Mucosa of rectum (tissue), 2 donors: ENCODE measurements around the gene CAP1.
A peak's percentile ranks its signal among the peaks of the same experiment; 100 is the strongest.

Source experiments
- H3K27ac ChIP-seq, 2 donors: one replicate each; pipeline ENCODE4 v1.7.0; 2013; ENCODE audit warnings: inconsistent platforms in 2 of 2, low read depth in 2 of 2, low read length in 2 of 2
- H3K27me3 ChIP-seq, 2 donors: one replicate each; pipeline ENCODE4 v1.7.0; 2013; ENCODE audit warnings: low read length in 2 of 2; ENCODE audit not compliant: control insufficient read depth in 2 of 2, insufficient read depth in 2 of 2
- H3K36me3 ChIP-seq, 2 donors: one replicate each; pipeline ENCODE4 v1.7.0; 2013; ENCODE audit warnings: low read length in 2 of 2; ENCODE audit not compliant: control insufficient read depth in 2 of 2, insufficient read depth in 2 of 2
- H3K4me1 ChIP-seq, 2 donors: one replicate each; pipeline ENCODE4 v1.7.0; 2013; ENCODE audit warnings: low read length in 2 of 2, mild to moderate bottlenecking in 1 of 2; ENCODE audit not compliant: control insufficient read depth in 2 of 2, insufficient read depth in 2 of 2
- H3K4me3 ChIP-seq, 2 donors: one replicate each; pipeline ENCODE4 v1.7.0; 2013; ENCODE audit warnings: low read length in 2 of 2
- H3K9ac ChIP-seq, 2 donors: one replicate each; pipeline ENCODE4 v1.7.0; 2013; ENCODE audit warnings: low read length in 2 of 2, low read depth in 1 of 2, mild to moderate bottlenecking in 1 of 2
- H3K9me3 ChIP-seq, 2 donors: one replicate each; pipeline ENCODE4 v1.7.0; 2013; ENCODE audit warnings: low read length in 2 of 2; ENCODE audit not compliant: control insufficient read depth in 2 of 2
- donor health status: healthy.
- donor health status: Normal muscosa, but diverticular disease.

CAP1 gene

DNA sequence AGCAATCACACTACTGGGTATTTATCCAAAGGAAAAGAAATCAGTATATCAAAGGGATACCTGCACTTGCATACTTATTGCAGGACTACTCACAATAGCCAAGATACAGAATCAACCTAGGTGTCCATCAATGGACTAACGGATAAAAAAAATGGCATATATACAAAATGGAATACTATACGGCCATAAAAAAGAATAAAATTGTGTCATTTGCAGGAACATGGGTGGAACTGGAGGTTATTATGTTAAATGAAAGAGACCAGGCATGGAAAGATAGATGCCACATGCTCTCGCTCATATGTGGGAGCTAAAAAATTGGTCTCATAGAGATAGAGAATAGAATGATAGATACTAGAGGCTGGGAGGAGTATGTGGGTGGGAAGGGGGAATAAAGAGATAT lies 29.3 kb upstream of the CAP1 start:
- Histone ChIP-seq H3K9me3 (no peaks in the 10 kb centered on the region), H3K27ac (no peak overlapping the region), H3K27me3 (no peaks in the 10 kb centered on the region), H3K4me3 (no peak overlapping the region), H3K4me1 (peaks cover 0 to 2% of the 10 kb centered on the region in 2 donors), H3K36me3 (no peaks in the 10 kb centered on the region), H3K9ac (no peak overlapping the region)

DNA sequence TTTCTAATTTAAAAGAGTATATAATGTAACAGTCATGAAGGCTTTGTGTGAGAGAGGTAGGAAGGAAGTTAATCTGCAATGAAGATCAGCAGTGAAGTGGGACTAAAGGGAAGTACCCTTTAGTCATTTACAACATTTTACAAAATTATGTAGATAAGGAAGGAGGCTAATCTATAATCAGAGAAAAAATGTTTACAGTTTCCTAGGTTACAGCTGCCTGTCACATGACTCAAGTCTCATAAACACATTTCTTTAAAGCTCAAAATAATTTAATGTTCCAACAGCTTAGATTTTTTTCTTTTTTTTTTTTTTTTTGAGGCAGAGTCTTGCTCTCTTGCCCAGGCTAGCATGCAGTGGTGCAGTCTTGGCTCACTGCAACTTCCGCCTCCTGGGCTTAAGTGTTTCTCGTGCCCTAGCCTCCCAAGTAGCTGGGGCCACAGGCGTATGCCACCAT lies 26.2 kb upstream of the CAP1 start:
- H3K27me3 ChIP-seq: no peaks in the 10 kb centered on the region
- no peak overlapping the region for H3K9ac ChIP-seq
- H3K9me3 ChIP-seq: no peaks in the 10 kb centered on the region
- H3K36me3 ChIP-seq: no peaks in the 10 kb centered on the region
- H3K4me3 ChIP-seq: no peak overlapping the region
- H3K27ac ChIP-seq: no peak overlapping the region
- H3K4me1 ChIP-seq: peaks cover 0 to 2% of the 10 kb centered on the region in 2 donors

DNA sequence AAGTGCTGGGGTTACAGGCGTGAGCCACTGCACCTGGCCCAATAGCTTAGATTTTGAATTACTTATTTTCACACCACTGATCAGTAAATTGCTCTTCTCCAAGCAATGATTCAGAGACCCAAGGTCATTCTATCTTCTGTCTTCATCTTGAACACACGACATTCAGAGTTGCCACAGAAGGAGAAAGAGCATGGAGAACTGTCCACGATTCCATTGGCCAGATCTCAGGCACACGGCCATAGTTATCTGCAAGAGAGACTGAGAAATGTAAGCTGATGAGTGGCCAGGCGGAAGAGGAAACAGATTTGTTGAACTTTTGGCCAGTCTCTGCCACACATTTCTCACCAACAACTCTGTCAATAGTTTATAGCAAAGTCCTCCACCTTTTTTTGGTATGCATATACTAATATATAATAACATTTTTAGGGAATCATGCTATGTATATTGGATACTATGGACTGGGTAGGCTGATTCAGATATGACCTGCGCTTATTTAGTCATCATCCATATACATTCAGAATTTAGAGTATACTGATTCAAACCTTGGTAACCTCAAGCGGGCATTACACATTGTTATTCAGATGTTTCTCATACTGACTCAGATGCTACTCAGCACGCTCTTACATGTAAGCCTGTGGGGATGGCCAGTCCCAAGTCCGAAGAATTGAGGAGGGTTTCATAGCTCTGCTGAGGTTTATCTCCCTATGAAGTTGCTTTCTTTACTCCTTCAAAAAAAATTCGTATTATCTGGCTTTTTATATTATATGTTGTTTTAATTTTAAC lies 25.5 kb upstream of the CAP1 start:
- no peak overlapping the region for H3K4me3 ChIP-seq
- no peaks in the 10 kb centered on the region for H3K9me3 ChIP-seq
- no peak overlapping the region for H3K27ac ChIP-seq
- peaks cover 0 to 2% of the 10 kb centered on the region in 2 donors for H3K4me1 ChIP-seq
- no peak overlapping the region for H3K9ac ChIP-seq
- no peaks in the 10 kb centered on the region for H3K36me3 ChIP-seq
- no peaks in the 10 kb centered on the region for H3K27me3 ChIP-seq

DNA sequence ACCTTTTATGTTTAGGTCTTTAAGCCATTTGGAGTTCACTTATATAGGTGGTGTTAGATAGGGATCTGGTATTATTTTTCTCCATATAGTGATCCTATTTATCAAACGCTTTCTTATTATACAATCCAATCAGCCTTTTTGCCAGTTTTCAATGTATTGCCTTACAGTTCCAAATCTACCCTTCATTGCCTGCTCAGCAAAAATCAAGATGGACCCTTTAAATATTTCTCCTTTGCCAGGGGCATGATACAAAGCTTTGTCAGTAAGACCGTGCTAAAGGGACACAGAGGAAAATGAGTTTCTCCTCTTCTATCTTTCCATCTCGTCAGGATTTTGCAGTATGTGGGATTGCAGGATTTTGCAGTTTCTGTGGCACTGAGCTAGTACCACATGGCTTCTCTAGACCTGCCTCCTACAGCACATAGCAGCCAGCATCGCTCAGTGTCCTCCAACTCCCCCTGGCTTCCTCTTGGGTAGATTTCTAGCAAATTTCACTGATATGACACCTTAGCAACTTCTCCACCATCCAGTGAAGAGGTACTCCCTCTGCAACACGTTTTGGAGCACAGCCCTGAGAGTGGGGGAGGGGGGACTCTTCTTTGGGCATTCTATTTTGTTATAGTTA lies 22.5 kb upstream of the CAP1 start:
- Histone ChIP-seq H3K9ac (no peak overlapping the region), H3K9me3 (no peaks in the 10 kb centered on the region), H3K27ac (no peak overlapping the region), H3K36me3 (no peaks in the 10 kb centered on the region), H3K4me1 (peaks cover 0 to 2% of the 10 kb centered on the region in 2 donors), H3K4me3 (no peak overlapping the region), H3K27me3 (no peaks in the 10 kb centered on the region)

DNA sequence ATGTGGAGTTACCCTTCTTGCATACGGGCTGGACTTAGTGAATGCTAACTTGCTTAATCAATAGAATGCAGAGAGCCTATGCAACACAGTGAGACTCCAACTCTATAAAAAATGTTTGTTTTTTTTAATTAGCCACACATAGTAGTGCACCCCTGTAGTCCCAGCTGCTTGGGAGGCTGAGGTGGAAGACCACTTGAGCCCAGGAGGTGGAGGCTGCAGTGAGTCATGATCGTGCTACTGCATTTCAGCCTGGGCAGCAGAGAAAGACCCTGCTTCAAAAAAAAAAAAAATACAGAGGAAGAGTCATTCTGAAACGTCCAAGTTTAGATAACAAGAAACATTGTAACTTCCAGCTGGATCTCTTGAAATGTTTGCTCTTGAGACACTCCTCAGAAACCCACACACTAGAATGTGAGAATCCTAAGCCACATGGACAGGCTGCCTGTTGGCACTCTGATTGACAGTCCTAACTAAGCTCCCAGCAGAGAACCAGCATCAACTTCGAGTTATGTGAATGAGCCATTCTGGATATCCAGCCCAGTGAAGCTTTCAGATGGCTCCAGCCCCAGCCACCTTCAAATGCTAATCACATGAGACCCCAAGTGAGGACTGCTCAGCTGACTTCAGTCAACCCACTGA lies 20.0 kb upstream of the CAP1 start:
- H3K4me1 ChIP-seq: no peaks in the 10 kb centered on the region
- no peak overlapping the region for H3K4me3 ChIP-seq
- H3K27ac ChIP-seq: no peak overlapping the region
- H3K27me3 ChIP-seq: no peaks in the 10 kb centered on the region
- no peaks in the 10 kb centered on the region for H3K9me3 ChIP-seq
- no peak overlapping the region for H3K9ac ChIP-seq
- no peaks in the 10 kb centered on the region for H3K36me3 ChIP-seq

DNA sequence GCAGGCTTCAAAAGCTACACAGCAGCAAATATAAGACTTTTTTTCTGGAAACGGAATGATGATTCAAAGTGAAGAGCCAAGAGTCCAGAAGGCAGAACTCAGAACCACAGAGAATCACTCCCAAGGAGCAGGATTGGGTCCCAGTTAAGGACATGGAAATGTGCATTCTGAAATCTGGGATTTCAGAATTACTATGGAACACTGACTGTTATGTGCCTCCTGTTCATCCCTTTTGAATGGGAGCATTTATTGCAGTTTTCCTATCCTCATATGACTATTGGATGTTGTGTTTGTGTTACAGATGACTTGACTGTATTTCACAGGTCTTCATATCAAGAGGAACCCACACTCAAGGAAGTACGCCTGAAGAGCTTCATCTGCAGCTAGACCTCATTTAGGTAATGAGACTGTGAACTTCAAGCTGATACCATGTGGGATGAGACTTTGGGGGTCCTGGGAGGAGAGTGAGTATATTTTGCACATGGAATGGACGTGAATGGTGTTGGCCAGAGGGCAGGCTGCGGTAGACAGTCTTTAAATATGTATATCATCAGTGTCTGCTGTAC lies 17.1 kb upstream of the CAP1 start:
- H3K9me3 ChIP-seq: peaks cover 0 to 4% of the 10 kb centered on the region in 2 donors
- H3K4me1 ChIP-seq: peaks cover 0 to 3% of the 10 kb centered on the region in 2 donors
- no peak overlapping the region for H3K4me3 ChIP-seq
- H3K36me3 ChIP-seq: no peaks in the 10 kb centered on the region
- H3K27me3 ChIP-seq: no peaks in the 10 kb centered on the region
- H3K27ac ChIP-seq: no peak overlapping the region
- no peak overlapping the region for H3K9ac ChIP-seq

DNA sequence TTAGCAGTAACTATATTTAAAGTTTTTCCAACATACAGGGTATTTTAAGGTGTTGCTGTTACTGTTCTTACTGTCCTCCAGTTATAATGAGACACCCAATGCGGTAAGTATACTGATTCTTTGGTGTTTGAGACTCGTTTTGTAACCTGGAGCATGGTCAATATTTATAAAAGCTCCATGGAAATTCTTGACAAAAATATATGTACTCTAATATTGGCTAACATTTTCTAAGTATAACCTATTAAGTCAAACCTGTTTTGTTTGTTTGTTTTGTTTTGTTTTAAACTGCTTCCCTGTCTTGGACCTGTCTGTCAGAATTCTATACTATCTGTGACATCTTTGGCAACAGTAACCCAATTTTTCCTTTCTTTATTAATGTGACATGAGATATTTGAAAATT lies 15.9 kb upstream of the CAP1 start:
- Histone ChIP-seq H3K4me3 (no peak overlapping the region), H3K36me3 (no peaks in the 10 kb centered on the region), H3K27me3 (no peaks in the 10 kb centered on the region), H3K9ac (no peak overlapping the region), H3K4me1 (peaks cover 2 to 6% of the 10 kb centered on the region in 2 donors), H3K9me3 (peaks cover 0 to 4% of the 10 kb centered on the region in 2 donors), H3K27ac (no peak overlapping the region)

DNA sequence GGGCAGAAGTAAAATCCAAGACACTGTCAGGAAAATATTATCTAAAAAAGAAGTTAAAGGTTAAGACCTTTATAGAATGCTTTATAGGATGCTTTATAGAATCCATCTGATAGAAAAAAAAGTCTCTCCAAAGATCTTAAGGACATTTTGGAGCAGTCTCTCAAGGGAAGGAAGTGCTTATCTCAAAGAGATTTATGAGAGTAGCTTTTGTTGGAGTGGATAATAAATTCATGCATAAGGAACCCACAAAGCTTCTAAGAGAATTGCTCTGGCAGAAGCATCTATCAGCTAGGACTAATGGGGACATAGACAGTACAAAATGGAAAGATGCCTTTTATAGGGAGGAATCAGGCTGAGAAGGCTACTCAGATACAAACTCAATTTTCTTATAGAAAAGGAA lies 12.9 kb upstream of the CAP1 start:
- no peaks in the 10 kb centered on the region for H3K36me3 ChIP-seq
- no peak overlapping the region for H3K27ac ChIP-seq
- H3K27me3 ChIP-seq: no peaks in the 10 kb centered on the region
- H3K9me3 ChIP-seq: peaks cover 0 to 4% of the 10 kb centered on the region in 2 donors
- peaks cover 11 to 17% of the 10 kb centered on the region in 2 donors for H3K4me1 ChIP-seq
- no peak overlapping the region for H3K4me3 ChIP-seq
- H3K9ac ChIP-seq: no peak overlapping the region

DNA sequence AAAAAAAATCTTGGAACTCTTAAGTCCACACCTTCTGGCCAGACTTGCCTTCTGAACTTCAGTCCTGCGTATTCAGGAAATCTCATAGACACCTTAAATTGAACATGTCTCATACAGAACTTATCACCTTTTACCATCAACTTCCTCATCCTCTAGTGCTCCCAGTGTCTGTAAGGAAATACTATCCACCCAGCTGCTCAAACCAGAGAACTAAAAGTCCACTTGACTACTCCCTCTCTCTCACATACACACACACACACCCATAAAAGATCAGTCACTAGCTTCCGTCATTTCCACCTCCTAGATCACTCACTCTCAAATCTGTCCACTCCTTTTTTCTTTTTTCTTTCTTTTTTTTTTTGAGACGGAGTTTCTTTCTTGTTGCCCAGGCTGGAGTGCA lies 10.9 kb upstream of the CAP1 start:
- Histone ChIP-seq H3K27me3 (no peaks in the 10 kb centered on the region), H3K4me3 (no peak overlapping the region), H3K9me3 (peaks cover 0 to 4% of the 10 kb centered on the region in 2 donors), H3K9ac (peak overlapping the region in 1 of 2 donors; percentile 45), H3K27ac (peak overlapping the region; percentile 80 to 85), H3K4me1 (peaks cover 11 to 25% of the 10 kb centered on the region in 2 donors), H3K36me3 (no peaks in the 10 kb centered on the region)
